Type B pancreatic cell (in vitro differentiated cells): Measurements from ENCODE around the gene MAP1A. TPM values are rescaled to one million over a fixed set of nuclear protein-coding genes. Genes with fewer than 3 reads are reported as not detected.
"Not testable (repeated sequence)": the region's sequence is repeated elsewhere in the genome, so short reads cannot be mapped to it uniquely, and the experiment has no call there.

ENCODE experiments used
- DNase-seq: peaks from one replicate; pipeline ENCODE4 v3.0.0; 2021; ENCODE audit warnings: mixed read lengths; ENCODE audit not compliant: unreplicated experiment; ENCODE audit errors: extremely low spot score
- H3K27ac Mint-ChIP-seq: 2 replicates; pipeline ENCODE4 v1.8.0; 2021; ENCODE audit warnings: mild to moderate bottlenecking, mixed read lengths
- H3K27me3 Mint-ChIP-seq: 2 replicates; pipeline ENCODE4 v1.8.0; 2021; ENCODE audit warnings: mixed read lengths
- H3K36me3 Mint-ChIP-seq: 2 replicates; pipeline ENCODE4 v1.8.0; 2021; ENCODE audit warnings: mixed read lengths
- H3K4me1 Mint-ChIP-seq: one replicate; pipeline ENCODE4 v1.8.0; 2021; ENCODE audit warnings: mixed read lengths; ENCODE audit not compliant: unreplicated experiment
- H3K4me3 Mint-ChIP-seq: 2 replicates; pipeline ENCODE4 v1.8.0; 2021; ENCODE audit warnings: mild to moderate bottlenecking, mixed read lengths
- H3K9me3 Mint-ChIP-seq: 2 replicates; pipeline ENCODE4 v1.8.0; 2021; ENCODE audit warnings: mixed read lengths
- total RNA-seq: library from RNA; stranded (reverse); gene quantifications from 2 replicates; pipeline ENCODE4 v1.2.1, GENCODE V29; 2021; ENCODE audit warnings: low replicate concordance
- TF ChIP-seq, protein P1 (sequence below): fragments of 200-600 bp; sonication (generic); conservative IDR thresholded peaks from 2 replicates; pipeline ENCODE4 v1.5.0; 2021; ENCODE audit warnings: antibody characterized with exemption, mild to moderate bottlenecking

Gene MAP1A
- total RNA-seq, 1 donor from 2014 or later = 18.2 TPM

- peaks cover 9% of the 10 kb centered on the region for H3K4me1 Mint-ChIP-seq
- H3K27ac Mint-ChIP-seq = no peak overlapping the region
- H3K36me3 Mint-ChIP-seq = peaks cover 22% of the 10 kb centered on the region
- TF ChIP-seq, protein P1, sequence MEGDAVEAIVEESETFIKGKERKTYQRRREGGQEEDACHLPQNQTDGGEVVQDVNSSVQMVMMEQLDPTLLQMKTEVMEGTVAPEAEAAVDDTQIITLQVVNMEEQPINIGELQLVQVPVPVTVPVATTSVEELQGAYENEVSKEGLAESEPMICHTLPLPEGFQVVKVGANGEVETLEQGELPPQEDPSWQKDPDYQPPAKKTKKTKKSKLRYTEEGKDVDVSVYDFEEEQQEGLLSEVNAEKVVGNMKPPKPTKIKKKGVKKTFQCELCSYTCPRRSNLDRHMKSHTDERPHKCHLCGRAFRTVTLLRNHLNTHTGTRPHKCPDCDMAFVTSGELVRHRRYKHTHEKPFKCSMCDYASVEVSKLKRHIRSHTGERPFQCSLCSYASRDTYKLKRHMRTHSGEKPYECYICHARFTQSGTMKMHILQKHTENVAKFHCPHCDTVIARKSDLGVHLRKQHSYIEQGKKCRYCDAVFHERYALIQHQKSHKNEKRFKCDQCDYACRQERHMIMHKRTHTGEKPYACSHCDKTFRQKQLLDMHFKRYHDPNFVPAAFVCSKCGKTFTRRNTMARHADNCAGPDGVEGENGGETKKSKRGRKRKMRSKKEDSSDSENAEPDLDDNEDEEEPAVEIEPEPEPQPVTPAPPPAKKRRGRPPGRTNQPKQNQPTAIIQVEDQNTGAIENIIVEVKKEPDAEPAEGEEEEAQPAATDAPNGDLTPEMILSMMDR = no peak
- H3K27me3 Mint-ChIP-seq = no peaks in the 10 kb centered on the region
- no peak for DNase-seq
- H3K9me3 Mint-ChIP-seq = no peaks in the 10 kb centered on the region
- no peak overlapping the region for H3K4me3 Mint-ChIP-seq
Measured at GRCh38 chr15:43528542-43529007, 11.2 kb downstream of the MAP1A start.

- peaks cover 9% of the 10 kb centered on the region for H3K4me1 Mint-ChIP-seq
- H3K4me3 Mint-ChIP-seq = no peak overlapping the region
- H3K9me3 Mint-ChIP-seq = no peaks in the 10 kb centered on the region
- no peak for DNase-seq
- H3K27me3 Mint-ChIP-seq = no peaks in the 10 kb centered on the region
- peaks cover 21% of the 10 kb centered on the region for H3K36me3 Mint-ChIP-seq
- TF ChIP-seq, protein P1 = no peak
- no peak overlapping the region for H3K27ac Mint-ChIP-seq
Measured at GRCh38 chr15:43529141-43529540, 11.7 kb downstream of the MAP1A start.

DNA sequence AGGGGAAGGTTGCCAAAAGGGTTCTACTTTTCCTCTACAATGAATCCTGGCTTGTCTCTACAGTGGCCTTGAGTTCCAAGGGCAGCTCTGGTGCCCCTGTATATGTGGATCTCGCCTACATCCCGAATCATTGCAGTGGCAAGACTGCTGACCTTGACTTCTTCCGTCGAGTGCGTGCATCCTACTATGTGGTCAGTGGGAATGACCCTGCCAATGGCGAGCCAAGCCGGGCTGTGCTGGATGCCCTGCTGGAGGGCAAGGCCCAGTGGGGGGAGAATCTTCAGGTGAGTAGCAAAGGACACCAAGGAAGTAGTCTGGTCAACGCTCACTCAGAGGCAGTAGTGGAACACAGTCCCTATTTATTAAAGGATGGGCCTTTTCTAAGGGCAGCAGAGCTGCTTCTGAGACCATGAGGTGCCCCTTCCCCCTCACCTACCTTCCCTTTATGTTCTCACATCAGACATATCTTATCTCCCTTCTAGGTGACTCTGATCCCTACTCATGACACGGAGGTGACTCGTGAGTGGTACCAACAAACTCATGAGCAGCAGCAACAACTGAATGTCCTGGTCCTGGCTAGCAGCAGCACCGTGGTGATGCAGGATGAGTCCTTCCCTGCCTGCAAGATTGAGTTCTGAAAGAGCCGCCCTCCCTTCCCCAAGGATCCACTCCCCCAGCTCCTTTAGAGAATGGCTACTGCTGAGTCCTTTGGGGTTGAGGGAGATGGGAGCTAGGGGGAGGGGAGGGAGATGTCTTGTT lies 12.4 kb downstream of the MAP1A start:
- H3K4me1 Mint-ChIP-seq = peaks cover 9% of the 10 kb centered on the region
- no peak overlapping the region for H3K27ac Mint-ChIP-seq
- TF ChIP-seq, protein P1 = no peak
- no peaks in the 10 kb centered on the region for H3K27me3 Mint-ChIP-seq
- DNase-seq = no peak
- H3K9me3 Mint-ChIP-seq = no peaks in the 10 kb centered on the region
- peaks cover 19% of the 10 kb centered on the region for H3K36me3 Mint-ChIP-seq
- H3K4me3 Mint-ChIP-seq = no peak overlapping the region

DNA sequence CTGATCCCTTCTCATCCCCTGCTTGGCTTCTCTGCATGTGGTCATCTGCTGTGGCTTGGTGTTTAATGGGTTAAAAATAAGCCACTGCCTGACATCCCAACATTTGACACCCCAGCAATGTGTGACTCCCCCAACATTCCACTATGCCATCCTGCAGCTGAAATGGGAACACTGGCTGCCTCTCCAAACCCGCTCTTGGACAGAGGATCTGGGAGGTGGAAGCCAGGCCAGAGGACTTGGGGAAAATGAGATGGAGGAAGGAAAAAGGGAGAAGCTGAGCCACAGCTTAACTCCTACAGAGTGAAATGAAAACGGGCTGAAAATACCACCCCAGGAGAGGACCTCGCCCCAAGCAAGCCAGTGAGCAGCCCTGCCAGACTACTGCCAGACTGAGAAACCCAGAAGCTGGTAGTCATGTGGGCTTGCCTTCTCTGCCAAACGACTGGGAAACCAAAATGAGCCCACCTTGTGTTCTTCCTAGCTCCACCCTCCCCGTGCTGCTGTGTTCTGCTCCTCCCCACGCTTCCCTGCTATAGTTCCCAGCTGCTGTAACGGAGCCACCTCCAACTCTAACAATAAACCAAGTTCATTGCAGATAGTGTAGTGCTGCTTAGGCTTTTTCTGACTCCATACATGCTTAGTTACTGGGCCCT lies 13.7 kb downstream of the MAP1A start:
- Mint-ChIP-seq H3K9me3 (no peaks in the 10 kb centered on the region), H3K27ac (no peak overlapping the region), H3K4me3 (no peak overlapping the region), H3K4me1 (peaks cover 9% of the 10 kb centered on the region), H3K27me3 (no peaks in the 10 kb centered on the region), H3K36me3 (peaks cover 15% of the 10 kb centered on the region)
- no peak for DNase-seq
- TF ChIP-seq, protein P1 = no peak

GRCh38 chr15:43532826-43533225 lies 15.4 kb downstream of the MAP1A start:
- H3K9me3 Mint-ChIP-seq, DNase-seq, H3K4me3 Mint-ChIP-seq, H3K27ac Mint-ChIP-seq, H3K4me1 Mint-ChIP-seq, H3K27me3 Mint-ChIP-seq: not testable (repeated sequence)
- H3K36me3 Mint-ChIP-seq = peaks cover 15% of the 10 kb centered on the region

DNA sequence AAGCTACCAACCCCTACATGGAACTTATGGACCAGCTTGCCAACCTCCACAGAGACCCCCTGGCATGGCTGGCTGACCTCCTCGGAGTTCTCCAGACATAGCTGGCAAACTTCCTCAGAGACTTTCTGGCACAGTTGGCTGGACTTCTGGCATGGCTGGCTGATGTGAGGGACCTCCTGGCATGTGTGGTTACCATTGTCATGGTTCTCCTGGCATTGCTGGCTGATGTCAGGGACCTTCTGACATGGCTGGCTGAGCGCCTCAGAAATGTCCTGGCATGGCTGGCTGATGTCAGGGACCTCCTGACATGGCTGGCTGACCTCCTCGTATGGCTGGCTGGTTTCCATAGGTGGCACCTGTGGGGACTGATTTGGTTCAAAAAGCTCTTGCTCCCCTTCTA lies 17.5 kb downstream of the MAP1A start:
- H3K36me3 Mint-ChIP-seq = peaks cover 17% of the 10 kb centered on the region
- no peaks in the 10 kb centered on the region for H3K9me3 Mint-ChIP-seq
- H3K4me1 Mint-ChIP-seq = peaks cover 9% of the 10 kb centered on the region
- H3K27ac Mint-ChIP-seq = no peak overlapping the region
- H3K4me3 Mint-ChIP-seq = no peak overlapping the region
- TF ChIP-seq, protein P1 = no peak
- no peak for DNase-seq
- no peaks in the 10 kb centered on the region for H3K27me3 Mint-ChIP-seq
